Activated CD8-positive, alpha-beta T cell treated with anti-CD3 and anti-CD28 coated beads for 36 hours (primary cell): ENCODE results near the gene HSPA2. TPM values are rescaled to one million over a fixed set of nuclear protein-coding genes. Genes with fewer than 3 reads are reported as not detected.

Experiments
- ATAC-seq: fragments of 200-7000 bp; cut with Tn5 transposase; one replicate; pipeline ENCODE4 v1.10.0; 2021; ENCODE audit warnings: mild to moderate bottlenecking, moderate library complexity
- CTCF ChIA-PET: fragments of 350-600 bp; sonication (Branson Sonifier 250); formaldehyde crosslinking; loops from one replicate; lab custom pipeline; 2021; ENCODE audit warnings: antibody characterized with exemption; lab: Charles Lee
- POLR2A ChIA-PET: fragments of 350-600 bp; sonication (Branson Sonifier 250); formaldehyde crosslinking; loops from one replicate; lab custom pipeline; 2021; ENCODE audit warnings: antibody characterized with exemption; lab: Charles Lee
- DNase-seq: peaks from one replicate; pipeline ENCODE4 v3.0.0-alpha.2; 2020
- H3K27ac Mint-ChIP-seq: one replicate; pipeline ENCODE4 v1.8.0; 2021; ENCODE audit warnings: mild to moderate bottlenecking, mixed read lengths
- H3K27me3 Mint-ChIP-seq: one replicate; pipeline ENCODE4 v1.8.0; 2021; ENCODE audit warnings: mixed read lengths
- H3K36me3 Mint-ChIP-seq: one replicate; pipeline ENCODE4 v1.8.0; 2021; ENCODE audit warnings: low read depth, mixed read lengths
- H3K4me1 Mint-ChIP-seq: one replicate; pipeline ENCODE4 v1.8.0; 2021; ENCODE audit warnings: low read depth, mixed read lengths
- H3K4me3 Mint-ChIP-seq: one replicate; pipeline ENCODE4 v1.8.0; 2021; ENCODE audit warnings: mild to moderate bottlenecking, moderate library complexity, mixed read lengths
- H3K9me3 Mint-ChIP-seq: one replicate; pipeline ENCODE4 v1.8.0; 2021; ENCODE audit warnings: mixed read lengths
- intact Hi-C: fragments of 100-400 bp; cut with micrococcal nuclease; formaldehyde crosslinking; loops from one replicate; pipeline ENCODE4 v1.10.0; 2022
- total RNA-seq, 2 experiments: library from RNA; stranded (reverse); gene quantifications; one replicate each; pipeline ENCODE4 v1.2.3, GENCODE V29; 2021
- TF ChIP-seq, protein P1 (sequence below): fragments of 200-600 bp; IDR thresholded peaks from one replicate; pipeline ENCODE4 v1.8.0; 2022; ENCODE audit warnings: antibody characterized with exemption, mild to moderate bottlenecking

Gene HSPA2
- total RNA-seq, 2 experiments from 2014 or later: 2.9 to 3.6 TPM

DNA sequence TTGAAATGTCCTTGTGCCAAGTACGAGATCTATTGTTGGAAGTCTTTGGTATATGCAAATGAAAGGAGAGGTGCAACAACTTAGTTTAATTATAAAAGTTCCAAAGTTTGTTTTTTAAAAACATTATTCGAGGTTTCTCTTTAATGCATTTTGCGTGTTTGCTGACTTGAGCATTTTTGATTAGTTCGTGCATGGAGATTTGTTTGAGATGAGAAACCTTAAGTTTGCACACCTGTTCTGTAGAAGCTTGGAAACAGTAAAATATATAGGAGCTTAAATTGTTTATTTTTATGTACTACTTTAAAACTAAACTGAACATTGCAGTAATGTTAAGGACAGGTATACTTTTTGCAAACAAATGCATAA lies 2.3 kb downstream of the HSPA2 start:
- ChIA-PET POLR2A (interaction anchor here (1.7 kb wide), 1 partner anchor 20 kb away, joined by 3 read pairs; no protein-coding TSS in a partner anchor), CTCF (interaction anchor here (1.0 to 4.7 kb wide), 6 partner anchors 11 to 223 kb away, joined by 3 to 28 read pairs (median 4); no protein-coding TSS in a partner anchor)
- H3K27ac Mint-ChIP-seq: no peak overlapping the region
- H3K4me1 Mint-ChIP-seq: peaks cover 29% of the 10 kb centered on the region
- H3K4me3 Mint-ChIP-seq: peak overlapping the region; percentile 79
- no peak for DNase-seq
- H3K27me3 Mint-ChIP-seq: peaks cover 31% of the 10 kb centered on the region
- TF ChIP-seq, protein P1, sequence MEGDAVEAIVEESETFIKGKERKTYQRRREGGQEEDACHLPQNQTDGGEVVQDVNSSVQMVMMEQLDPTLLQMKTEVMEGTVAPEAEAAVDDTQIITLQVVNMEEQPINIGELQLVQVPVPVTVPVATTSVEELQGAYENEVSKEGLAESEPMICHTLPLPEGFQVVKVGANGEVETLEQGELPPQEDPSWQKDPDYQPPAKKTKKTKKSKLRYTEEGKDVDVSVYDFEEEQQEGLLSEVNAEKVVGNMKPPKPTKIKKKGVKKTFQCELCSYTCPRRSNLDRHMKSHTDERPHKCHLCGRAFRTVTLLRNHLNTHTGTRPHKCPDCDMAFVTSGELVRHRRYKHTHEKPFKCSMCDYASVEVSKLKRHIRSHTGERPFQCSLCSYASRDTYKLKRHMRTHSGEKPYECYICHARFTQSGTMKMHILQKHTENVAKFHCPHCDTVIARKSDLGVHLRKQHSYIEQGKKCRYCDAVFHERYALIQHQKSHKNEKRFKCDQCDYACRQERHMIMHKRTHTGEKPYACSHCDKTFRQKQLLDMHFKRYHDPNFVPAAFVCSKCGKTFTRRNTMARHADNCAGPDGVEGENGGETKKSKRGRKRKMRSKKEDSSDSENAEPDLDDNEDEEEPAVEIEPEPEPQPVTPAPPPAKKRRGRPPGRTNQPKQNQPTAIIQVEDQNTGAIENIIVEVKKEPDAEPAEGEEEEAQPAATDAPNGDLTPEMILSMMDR: no peak
- no peak for ATAC-seq
- intact Hi-C loops: loop anchor here (5.0 kb wide), 1 partner anchor 36 kb away; no protein-coding TSS in a partner anchor
- H3K36me3 Mint-ChIP-seq: peaks cover 13% of the 10 kb centered on the region
- peaks cover 6% of the 10 kb centered on the region for H3K9me3 Mint-ChIP-seq

DNA sequence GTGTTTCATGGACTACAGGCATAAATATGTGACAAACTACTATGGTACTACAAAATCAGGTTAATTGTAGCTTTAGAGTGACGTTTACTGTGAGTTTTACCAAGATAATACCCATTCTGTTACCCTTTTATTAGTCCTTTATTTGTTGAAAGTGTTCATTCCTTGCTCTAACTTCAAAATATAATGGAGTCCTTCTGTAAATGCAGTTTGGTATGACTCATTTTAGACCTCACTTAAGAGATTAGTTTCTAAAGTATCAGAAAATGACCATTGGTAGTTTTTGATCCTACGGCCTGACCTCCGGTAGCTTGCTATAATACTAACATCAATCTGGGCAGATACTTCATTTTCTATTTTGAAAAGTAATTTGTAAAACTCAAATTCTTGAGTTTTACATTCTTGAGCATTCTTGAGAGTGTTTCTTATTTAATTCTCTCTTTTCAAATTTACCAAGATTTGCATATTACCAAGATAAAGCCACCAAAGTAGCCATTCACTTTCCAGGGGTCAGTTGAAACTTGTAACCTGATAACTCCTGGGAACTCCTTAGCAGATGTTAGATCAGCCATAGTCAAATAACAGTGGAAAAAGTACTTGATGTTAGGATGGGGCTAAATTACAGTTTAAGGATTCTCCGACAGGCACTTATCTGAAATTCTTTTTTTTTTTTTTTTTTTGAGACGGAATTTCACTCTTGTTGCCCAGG lies 4.2 kb downstream of the HSPA2 start:
- H3K36me3 Mint-ChIP-seq: peaks cover 13% of the 10 kb centered on the region
- CTCF ChIA-PET: interaction anchor here (4.7 kb wide), 1 partner anchor 92 kb away, joined by 28 read pairs; no protein-coding TSS in a partner anchor
- peaks cover 28% of the 10 kb centered on the region for H3K27me3 Mint-ChIP-seq
- POLR2A ChIA-PET: no interaction called here
- TF ChIP-seq, protein P1: no peak
- DNase-seq (no peak), ATAC-seq (no peak)
- H3K4me3 Mint-ChIP-seq: no peak overlapping the region
- peaks cover 30% of the 10 kb centered on the region for H3K4me1 Mint-ChIP-seq
- peaks cover 6% of the 10 kb centered on the region for H3K9me3 Mint-ChIP-seq
- intact Hi-C loops: loop anchor here (5.0 kb wide), 1 partner anchor 37 kb away; no protein-coding TSS in a partner anchor
- no peak overlapping the region for H3K27ac Mint-ChIP-seq

DNA sequence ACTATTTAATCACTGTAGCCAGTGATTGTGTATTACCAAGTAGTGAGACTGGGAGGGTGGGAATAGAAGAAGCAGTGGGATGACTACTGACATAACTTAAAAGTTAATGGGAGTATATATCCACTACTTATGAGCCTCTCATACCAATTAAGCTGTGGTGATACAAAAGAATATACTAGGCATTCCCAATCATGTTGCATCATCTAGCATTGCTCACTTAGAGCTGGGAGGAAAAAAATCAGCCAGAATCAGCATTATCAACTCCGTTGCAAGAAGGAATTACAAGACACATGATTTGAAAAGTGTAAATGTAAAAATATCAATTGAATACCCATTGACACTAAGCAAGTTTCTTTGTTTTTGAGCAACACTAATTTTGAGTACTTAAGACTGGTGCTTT lies 8.5 kb downstream of the HSPA2 start:
- intact Hi-C loops: no loop called here
- POLR2A ChIA-PET: interaction anchor here (0.8 to 1.0 kb wide), 3 partner anchors 9 to 27 kb away, joined by 3 to 6 read pairs (median 3); partner anchors contain the start of gene HSPA2
- peak overlapping the region; percentile 1 for H3K4me3 Mint-ChIP-seq

DNA sequence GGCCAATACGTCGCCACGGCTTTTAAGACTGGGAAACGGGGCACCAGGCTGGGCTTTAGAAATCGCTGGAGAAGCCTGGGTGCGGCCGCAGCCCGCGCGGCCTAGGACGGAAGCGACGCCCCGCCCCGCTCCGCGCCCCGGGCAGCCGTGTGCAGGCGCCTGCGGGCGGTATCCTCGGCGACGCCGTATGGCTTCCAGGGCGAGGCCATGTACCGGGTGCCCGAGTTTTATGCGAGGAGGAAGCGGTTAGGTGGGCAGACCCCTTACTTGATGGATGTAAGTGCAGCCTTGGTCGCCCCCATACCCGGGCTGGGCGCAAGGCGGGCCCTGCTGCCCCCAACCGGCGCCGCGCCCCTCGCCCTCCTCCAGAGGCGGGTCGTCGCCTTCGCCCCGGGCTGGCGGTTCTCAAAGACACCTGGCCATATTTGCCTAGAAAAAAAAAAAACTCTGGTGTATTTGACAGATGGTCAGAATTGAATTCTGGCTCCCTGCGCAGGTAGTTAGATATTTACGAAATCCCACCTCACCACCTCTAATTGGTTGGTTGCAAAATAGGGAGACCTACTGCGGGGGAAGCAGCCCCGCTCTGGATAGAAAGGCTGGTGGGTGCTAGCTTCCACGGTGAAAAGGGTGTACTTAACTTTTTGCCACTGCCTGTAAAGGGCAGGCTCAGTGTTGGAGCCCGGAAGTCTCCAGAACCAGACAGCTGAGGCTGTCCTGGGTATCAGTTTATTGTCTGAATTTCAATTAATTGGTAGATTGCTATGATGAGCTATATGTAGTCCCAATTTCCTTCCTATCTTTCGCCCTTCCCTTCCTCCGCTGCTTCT lies 9.5 kb downstream of the HSPA2 start, which contains the start of gene PPP1R36:
Gene PPP1R36 (plus strand): TSS at position 171 of the 830 bp plus-strand sequence. CDS start 37 bp downstream, at position 208.
- POLR2A ChIA-PET: interaction anchor here (0.8 to 1.0 kb wide), 2 partner anchors 8 to 45 kb away, joined by 3 to 4 read pairs; no protein-coding TSS in a partner anchor

More for the DNA sequence above, 8.5 kb downstream of the HSPA2 start:
- CTCF ChIA-PET: interaction anchor here (0.9 to 1.3 kb wide), 2 partner anchors 8 to 38 kb away, joined by 4 read pairs; partner anchors contain the start of gene HSPA2
- Mint-ChIP-seq H3K9me3 (no peaks in the 10 kb centered on the region), H3K27ac (no peak overlapping the region), H3K36me3 (no peaks in the 10 kb centered on the region), H3K27me3 (peaks cover 10% of the 10 kb centered on the region), H3K4me1 (peaks cover 10% of the 10 kb centered on the region)
- TF ChIP-seq, protein P1: no peak
- no peak for DNase-seq
- no peak for ATAC-seq

More for the DNA sequence above, 9.5 kb downstream of the HSPA2 start, which contains the start of gene PPP1R36:
- Mint-ChIP-seq H3K36me3 (no peaks in the 10 kb centered on the region), H3K27me3 (peaks cover 10% of the 10 kb centered on the region), H3K27ac (no peak within 1 kb of the TSS), H3K4me3 (peak within 1 kb of the TSS; percentile 47), H3K4me1 (peaks cover 10% of the 10 kb centered on the region), H3K9me3 (no peaks in the 10 kb centered on the region)
- CTCF ChIA-PET: interaction anchor here (0.6 to 1.1 kb wide), 6 partner anchors 9 to 786 kb away, joined by 3 to 5 read pairs (median 4); partner anchors contain the start of gene HSPA2
- TF ChIP-seq, protein P1: no peak
- DNase-seq (peak; percentile 47), ATAC-seq (peak; percentile 99)
- intact Hi-C loops: no loop called here
